Endodermal cell (in vitro differentiated cells): ENCODE results near the gene SPRING1. TPM values are rescaled to one million over a fixed set of nuclear protein-coding genes. Genes with fewer than 3 reads are reported as not detected.

Source experiments
- DNase-seq: peaks from one replicate; pipeline ENCODE4 v3.0.0-alpha.2; 2017
- H3K27ac ChIP-seq: 2 replicates; pipeline ENCODE4 v1.5.1; 2013; ENCODE audit warnings: mild to moderate bottlenecking, low read depth, low read length, moderate library complexity
- H3K27me3 ChIP-seq: 2 replicates; pipeline ENCODE4 v1.6.1; 2013; ENCODE audit warnings: mild to moderate bottlenecking, low read length, moderate library complexity; ENCODE audit not compliant: insufficient read depth, control insufficient read depth, poor library complexity, severe bottlenecking
- H3K36me3 ChIP-seq: 2 replicates; pipeline ENCODE4 v1.7.0; 2013; ENCODE audit warnings: mild to moderate bottlenecking, low read length, moderate library complexity; ENCODE audit not compliant: control insufficient read depth, insufficient read depth
- H3K4me1 ChIP-seq: one replicate; pipeline ENCODE4 v1.7.0; 2013; ENCODE audit warnings: low read length; ENCODE audit not compliant: control insufficient read depth, insufficient read depth
- H3K4me3 ChIP-seq: 2 replicates; pipeline ENCODE4 v1.5.1; 2013; ENCODE audit warnings: mild to moderate bottlenecking, low read length, moderate library complexity
- H3K9ac ChIP-seq: 2 replicates; pipeline ENCODE4 v1.6.1; 2013; ENCODE audit warnings: mild to moderate bottlenecking, low read length, moderate library complexity; ENCODE audit not compliant: poor library complexity, severe bottlenecking; ENCODE audit errors: extremely low read depth
- H3K9me3 ChIP-seq: 2 replicates; pipeline ENCODE4 v1.6.1; 2013; ENCODE audit warnings: mild to moderate bottlenecking, low read length, moderate library complexity; ENCODE audit not compliant: control insufficient read depth
- H3K27ac Mint-ChIP-seq: 2 replicates; pipeline ENCODE4 v1.8.0; 2020; ENCODE audit warnings: mixed read lengths
- H3K27me3 Mint-ChIP-seq: 2 replicates; pipeline ENCODE4 v1.8.0; 2021; ENCODE audit warnings: mild to moderate bottlenecking, mixed read lengths; ENCODE audit not compliant: insufficient read depth
- H3K36me3 Mint-ChIP-seq: 2 replicates; pipeline ENCODE4 v1.8.0; 2020; ENCODE audit warnings: low read depth, mixed read lengths
- H3K4me1 Mint-ChIP-seq: 2 replicates; pipeline ENCODE4 v1.8.0; 2020; ENCODE audit warnings: mixed read lengths
- H3K4me3 Mint-ChIP-seq: 2 replicates; pipeline ENCODE4 v1.8.0; 2020; ENCODE audit warnings: mild to moderate bottlenecking, moderate library complexity, mixed read lengths
- H3K9me3 Mint-ChIP-seq: 2 replicates; pipeline ENCODE4 v1.8.0; 2020; ENCODE audit warnings: mild to moderate bottlenecking, mixed read lengths
- WGBS, 2 experiments: methylation state at CpG; one replicate each; pipeline versions ENCODE4 v1.1.5 to v1.1.7; 2013; ENCODE audit warnings: missing lambda C conversion rate in 2 of 2, mixed read lengths in 1 of 2; ENCODE audit not compliant: insufficient coverage in 1 of 2, insufficient read length in 1 of 2; 5-methylcytosine and 5-hydroxymethylcytosine counted together
- total RNA-seq, 2 donors: library from RNA; stranded (reverse); fragmentation: NEBNext Ultra II Directional in 1 of 2; extraction: Animal tissue kit (Norgen Biotek cat#: 25700) in 1 of 2; gene quantifications; 2 replicates in 1 of 2; 3 replicates in 1 of 2; pipeline ENCODE4 v1.2.1, GENCODE V29; 2021
- TF ChIP-seq, protein P1 (sequence below): fragments of 200-600 bp; sonication (generic); conservative IDR thresholded peaks from 2 replicates; pipeline ENCODE4 v1.5.0; 2021; ENCODE audit warnings: antibody characterized with exemption, mild to moderate bottlenecking

SPRING1 gene
- total RNA-seq, 2 donors from 2014 or later, result 81.7 to 108 TPM

DNA sequence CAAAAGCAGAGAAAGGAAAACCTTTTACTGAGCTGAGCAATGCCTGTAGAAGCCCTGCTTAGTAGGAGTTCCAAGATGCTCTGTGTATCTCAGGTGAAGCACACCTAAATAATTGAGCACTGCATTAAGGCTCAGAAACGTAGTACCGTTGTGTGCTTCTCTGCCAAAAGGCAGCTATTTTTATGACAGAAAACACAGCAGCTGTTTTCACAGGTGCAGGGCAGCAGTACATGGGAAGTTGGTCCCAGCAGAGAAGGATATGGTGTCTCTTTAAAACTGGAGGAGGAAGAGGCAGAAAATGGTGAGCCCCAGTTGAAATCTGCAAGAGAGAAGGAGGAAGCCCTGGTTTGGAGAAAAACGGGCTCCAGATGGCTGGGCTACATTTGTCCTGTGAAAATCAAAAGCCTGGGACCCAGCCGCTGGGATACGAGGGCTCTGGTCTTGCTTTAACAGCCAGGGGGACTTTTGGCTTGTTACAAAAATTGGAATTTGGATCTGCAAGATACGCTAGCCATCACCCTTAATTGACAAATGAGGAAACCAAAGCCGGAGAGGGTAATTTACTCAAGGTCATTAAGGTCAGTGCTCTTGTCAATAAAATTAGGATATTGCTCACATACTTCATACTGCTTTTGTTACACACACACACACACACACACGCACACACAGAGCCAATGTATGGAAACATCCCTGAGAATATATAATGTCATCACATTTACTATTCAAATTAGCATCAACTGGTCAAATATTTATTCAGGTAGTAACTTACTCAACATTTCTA lies 27.3 kb downstream of the SPRING1 start:
- 80 to 83% methylated on average over 7 to 8 of the region's 8 CpGs for WGBS, 2 experiments
- H3K27me3 Mint-ChIP-seq, result peaks cover 6% of the 10 kb centered on the region
- Histone ChIP-seq H3K27me3 (peaks cover 11% of the 10 kb centered on the region), H3K4me1 (no peaks in the 10 kb centered on the region), H3K4me3 (no peak overlapping the region), H3K9ac (no peak overlapping the region), H3K27ac (no peak overlapping the region), H3K9me3 (no peaks in the 10 kb centered on the region), H3K36me3 (peaks cover 31% of the 10 kb centered on the region)
- no peak overlapping the region for H3K27ac Mint-ChIP-seq
- no peak for DNase-seq
- no peaks in the 10 kb centered on the region for H3K9me3 Mint-ChIP-seq
- peaks cover 1% of the 10 kb centered on the region for H3K4me1 Mint-ChIP-seq
- TF ChIP-seq, protein P1, sequence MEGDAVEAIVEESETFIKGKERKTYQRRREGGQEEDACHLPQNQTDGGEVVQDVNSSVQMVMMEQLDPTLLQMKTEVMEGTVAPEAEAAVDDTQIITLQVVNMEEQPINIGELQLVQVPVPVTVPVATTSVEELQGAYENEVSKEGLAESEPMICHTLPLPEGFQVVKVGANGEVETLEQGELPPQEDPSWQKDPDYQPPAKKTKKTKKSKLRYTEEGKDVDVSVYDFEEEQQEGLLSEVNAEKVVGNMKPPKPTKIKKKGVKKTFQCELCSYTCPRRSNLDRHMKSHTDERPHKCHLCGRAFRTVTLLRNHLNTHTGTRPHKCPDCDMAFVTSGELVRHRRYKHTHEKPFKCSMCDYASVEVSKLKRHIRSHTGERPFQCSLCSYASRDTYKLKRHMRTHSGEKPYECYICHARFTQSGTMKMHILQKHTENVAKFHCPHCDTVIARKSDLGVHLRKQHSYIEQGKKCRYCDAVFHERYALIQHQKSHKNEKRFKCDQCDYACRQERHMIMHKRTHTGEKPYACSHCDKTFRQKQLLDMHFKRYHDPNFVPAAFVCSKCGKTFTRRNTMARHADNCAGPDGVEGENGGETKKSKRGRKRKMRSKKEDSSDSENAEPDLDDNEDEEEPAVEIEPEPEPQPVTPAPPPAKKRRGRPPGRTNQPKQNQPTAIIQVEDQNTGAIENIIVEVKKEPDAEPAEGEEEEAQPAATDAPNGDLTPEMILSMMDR, result no peak
- H3K36me3 Mint-ChIP-seq, result peaks cover 21% of the 10 kb centered on the region
- no peak overlapping the region for H3K4me3 Mint-ChIP-seq

DNA sequence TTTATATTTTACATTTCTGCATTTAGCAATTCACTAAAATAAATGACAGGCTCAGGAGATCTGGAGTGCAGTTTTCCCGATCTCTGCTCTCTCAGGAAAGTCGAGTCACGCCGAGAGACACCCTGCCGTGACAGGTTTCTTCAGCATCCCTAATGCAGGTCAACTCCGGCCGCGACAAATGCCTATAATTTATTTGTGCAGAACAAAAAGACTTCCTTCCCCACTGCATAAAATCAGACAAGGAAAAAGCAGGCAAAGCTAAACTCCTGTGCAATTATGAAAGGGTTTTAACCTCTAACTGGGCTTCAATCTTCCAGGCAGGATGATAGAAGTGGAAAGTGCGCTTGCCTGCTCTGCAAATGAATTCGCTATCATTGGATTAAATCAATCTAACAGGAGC lies 28.1 kb downstream of the SPRING1 start:
- H3K4me3 ChIP-seq, result no peak overlapping the region
- H3K9ac ChIP-seq, result no peak overlapping the region
- H3K27me3 ChIP-seq, result peaks cover 11% of the 10 kb centered on the region
- H3K9me3 Mint-ChIP-seq, result no peaks in the 10 kb centered on the region
- DNase-seq, result no peak
- H3K9me3 ChIP-seq, result no peaks in the 10 kb centered on the region
- H3K4me1 ChIP-seq, result no peaks in the 10 kb centered on the region
- H3K27me3 Mint-ChIP-seq, result peaks cover 6% of the 10 kb centered on the region
- TF ChIP-seq, protein P1, result no peak
- peaks cover 24% of the 10 kb centered on the region for H3K36me3 ChIP-seq
- peaks cover 14% of the 10 kb centered on the region for H3K36me3 Mint-ChIP-seq
- H3K4me3 Mint-ChIP-seq, result no peak overlapping the region
- H3K27ac ChIP-seq, result no peak overlapping the region
- H3K4me1 Mint-ChIP-seq, result peaks cover 1% of the 10 kb centered on the region
- H3K27ac Mint-ChIP-seq, result no peak overlapping the region
- 80 to 84% methylated on average over 7 to 10 of the region's 10 CpGs for WGBS, 2 experiments

DNA sequence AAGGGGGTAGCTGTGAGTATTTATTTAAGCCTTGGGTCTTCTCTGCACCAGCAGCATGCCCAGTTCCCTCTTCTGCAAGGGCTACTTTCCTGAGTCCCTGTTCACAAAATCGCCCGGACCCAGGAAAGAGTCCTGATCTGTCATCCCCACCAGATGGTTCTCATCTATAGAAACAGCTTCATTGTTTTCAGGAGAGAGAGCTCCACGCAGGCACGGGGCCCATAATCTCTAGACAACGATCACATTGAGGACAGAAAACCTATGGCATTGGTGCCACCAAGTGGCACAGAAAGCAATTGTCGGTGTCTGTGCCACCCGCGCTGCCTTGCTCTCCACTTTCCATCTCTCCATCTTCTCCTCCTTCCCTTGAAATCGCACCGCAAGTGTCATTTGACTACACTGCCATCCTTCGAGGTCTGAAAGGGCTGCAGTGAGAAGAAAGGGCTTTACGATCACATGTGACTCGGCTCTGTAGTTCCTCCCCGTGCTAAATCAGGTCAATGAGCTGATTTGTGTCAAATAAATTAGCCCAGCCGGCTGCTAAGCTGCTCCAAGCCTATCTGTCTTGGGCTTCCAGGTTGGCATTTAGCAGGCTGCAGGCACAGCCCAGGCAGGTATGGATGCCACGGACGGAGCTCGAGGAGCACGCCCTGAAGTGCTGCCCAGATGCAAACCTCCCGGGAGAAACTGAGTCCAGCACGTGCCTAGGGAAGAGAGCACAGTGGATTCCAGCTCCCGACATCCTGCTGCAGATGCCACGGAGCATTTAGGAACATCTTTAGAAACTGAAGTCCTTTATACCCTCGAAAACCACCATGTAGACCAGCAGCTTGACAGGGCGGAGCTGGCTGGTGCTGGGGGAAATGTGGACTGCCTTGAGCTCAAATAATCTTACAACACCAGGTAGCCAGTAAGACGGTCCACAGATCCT lies 28.8 kb downstream of the SPRING1 start:
- peak; percentile 78 for DNase-seq
- Mint-ChIP-seq H3K27ac (no peak overlapping the region), H3K36me3 (peaks cover 12% of the 10 kb centered on the region), H3K4me1 (peaks cover 1% of the 10 kb centered on the region), H3K9me3 (no peaks in the 10 kb centered on the region), H3K4me3 (no peak overlapping the region), H3K27me3 (peaks cover 6% of the 10 kb centered on the region)
- 53 to 62% methylated on average over 21 to 26 of the region's 26 CpGs for WGBS, 2 experiments
- peaks cover 11% of the 10 kb centered on the region for H3K27me3 ChIP-seq
- no peaks in the 10 kb centered on the region for H3K4me1 ChIP-seq
- TF ChIP-seq, protein P1, result peak; percentile 65
- H3K4me3 ChIP-seq, result no peak overlapping the region
- H3K27ac ChIP-seq, result no peak overlapping the region
- H3K9ac ChIP-seq, result no peak overlapping the region
- H3K36me3 ChIP-seq, result peaks cover 22% of the 10 kb centered on the region
- H3K9me3 ChIP-seq, result no peaks in the 10 kb centered on the region
